ENCODE results near the gene COPRS. TPM values are rescaled to one million over a fixed set of nuclear protein-coding genes. Genes with fewer than 3 reads are reported as not detected.
A peak's percentile ranks its signal among the peaks of the same experiment; 100 is the strongest.

The COPRS gene
- total and polyA plus RNA-seq, 2 experiments from 2014 or later: 51.5 to 62.6 TPM

DNA sequence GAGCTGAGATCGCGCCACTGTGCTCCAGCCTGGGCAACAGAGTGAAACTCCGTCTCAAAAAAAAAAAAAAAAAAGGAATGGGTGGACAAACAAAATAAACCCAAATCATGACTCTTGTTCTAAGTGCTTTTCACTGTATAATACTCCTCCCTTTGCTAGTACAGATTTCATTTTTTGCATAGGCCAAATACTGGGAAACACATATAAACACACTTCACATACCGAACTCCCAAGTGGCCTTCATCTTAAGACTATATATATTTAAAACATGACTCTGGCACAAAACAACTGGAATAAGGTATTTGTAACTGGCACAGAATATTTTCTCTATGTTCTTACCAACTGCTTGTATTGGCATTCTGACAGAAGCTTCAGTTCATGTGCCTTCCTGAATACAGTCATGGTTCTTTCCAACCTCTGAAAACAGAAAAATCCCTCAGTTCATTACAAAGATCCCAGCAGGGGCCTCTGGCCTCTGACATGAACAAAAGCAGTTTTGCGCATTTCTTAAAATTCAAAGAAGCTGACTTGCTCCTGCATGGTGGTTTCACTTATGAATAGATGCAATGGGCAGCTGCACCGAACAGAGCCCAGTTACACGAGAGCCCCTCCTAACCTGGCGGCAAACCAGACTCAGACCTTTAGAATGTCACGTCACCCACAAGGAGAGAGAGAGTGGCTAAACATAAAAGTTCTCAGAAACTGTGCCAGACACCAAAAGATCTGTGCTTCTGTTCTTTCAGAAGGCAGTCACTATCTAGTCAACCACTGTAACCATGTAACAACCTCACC lies 19.1 kb upstream of the COPRS start:
- TF ChIP-seq, protein P1, sequence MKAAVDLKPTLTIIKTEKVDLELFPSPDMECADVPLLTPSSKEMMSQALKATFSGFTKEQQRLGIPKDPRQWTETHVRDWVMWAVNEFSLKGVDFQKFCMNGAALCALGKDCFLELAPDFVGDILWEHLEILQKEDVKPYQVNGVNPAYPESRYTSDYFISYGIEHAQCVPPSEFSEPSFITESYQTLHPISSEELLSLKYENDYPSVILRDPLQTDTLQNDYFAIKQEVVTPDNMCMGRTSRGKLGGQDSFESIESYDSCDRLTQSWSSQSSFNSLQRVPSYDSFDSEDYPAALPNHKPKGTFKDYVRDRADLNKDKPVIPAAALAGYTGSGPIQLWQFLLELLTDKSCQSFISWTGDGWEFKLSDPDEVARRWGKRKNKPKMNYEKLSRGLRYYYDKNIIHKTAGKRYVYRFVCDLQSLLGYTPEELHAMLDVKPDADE (IDR thresholded peaks at IDR 0.05): no peak
- TF ChIP-seq JUNB (IDR thresholded peaks at IDR 0.05; ENCODE audit: unreplicated experiment) (no peak), STAT1 (IDR thresholded peaks at IDR 0.05; ENCODE audit: unreplicated experiment) (no peak), POLR2AphosphoS5 (IDR thresholded peaks at IDR 0.05; ENCODE audit: low read depth) (no peak), EZH2phosphoT487 (IDR thresholded peaks at IDR 0.05; ENCODE audit: unreplicated experiment) (no peak), NANOG (IDR thresholded peaks at IDR 0.05; ENCODE audit: borderline replicate concordance) (no peak), ZNF331 (CRISPR knock-in tag; IDR thresholded peaks at IDR 0.05; ENCODE audit: low read depth) (no peak), EZH2 (IDR thresholded peaks at IDR 0.05; ENCODE audit: low read depth, unreplicated experiment) (no peak)
- TF ChIP-seq, protein P2, sequence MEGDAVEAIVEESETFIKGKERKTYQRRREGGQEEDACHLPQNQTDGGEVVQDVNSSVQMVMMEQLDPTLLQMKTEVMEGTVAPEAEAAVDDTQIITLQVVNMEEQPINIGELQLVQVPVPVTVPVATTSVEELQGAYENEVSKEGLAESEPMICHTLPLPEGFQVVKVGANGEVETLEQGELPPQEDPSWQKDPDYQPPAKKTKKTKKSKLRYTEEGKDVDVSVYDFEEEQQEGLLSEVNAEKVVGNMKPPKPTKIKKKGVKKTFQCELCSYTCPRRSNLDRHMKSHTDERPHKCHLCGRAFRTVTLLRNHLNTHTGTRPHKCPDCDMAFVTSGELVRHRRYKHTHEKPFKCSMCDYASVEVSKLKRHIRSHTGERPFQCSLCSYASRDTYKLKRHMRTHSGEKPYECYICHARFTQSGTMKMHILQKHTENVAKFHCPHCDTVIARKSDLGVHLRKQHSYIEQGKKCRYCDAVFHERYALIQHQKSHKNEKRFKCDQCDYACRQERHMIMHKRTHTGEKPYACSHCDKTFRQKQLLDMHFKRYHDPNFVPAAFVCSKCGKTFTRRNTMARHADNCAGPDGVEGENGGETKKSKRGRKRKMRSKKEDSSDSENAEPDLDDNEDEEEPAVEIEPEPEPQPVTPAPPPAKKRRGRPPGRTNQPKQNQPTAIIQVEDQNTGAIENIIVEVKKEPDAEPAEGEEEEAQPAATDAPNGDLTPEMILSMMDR (conservative IDR thresholded peaks at IDR 0.05; ENCODE audit: low read depth in 2 of 2): no peak
- TF ChIP-seq, protein P3, sequence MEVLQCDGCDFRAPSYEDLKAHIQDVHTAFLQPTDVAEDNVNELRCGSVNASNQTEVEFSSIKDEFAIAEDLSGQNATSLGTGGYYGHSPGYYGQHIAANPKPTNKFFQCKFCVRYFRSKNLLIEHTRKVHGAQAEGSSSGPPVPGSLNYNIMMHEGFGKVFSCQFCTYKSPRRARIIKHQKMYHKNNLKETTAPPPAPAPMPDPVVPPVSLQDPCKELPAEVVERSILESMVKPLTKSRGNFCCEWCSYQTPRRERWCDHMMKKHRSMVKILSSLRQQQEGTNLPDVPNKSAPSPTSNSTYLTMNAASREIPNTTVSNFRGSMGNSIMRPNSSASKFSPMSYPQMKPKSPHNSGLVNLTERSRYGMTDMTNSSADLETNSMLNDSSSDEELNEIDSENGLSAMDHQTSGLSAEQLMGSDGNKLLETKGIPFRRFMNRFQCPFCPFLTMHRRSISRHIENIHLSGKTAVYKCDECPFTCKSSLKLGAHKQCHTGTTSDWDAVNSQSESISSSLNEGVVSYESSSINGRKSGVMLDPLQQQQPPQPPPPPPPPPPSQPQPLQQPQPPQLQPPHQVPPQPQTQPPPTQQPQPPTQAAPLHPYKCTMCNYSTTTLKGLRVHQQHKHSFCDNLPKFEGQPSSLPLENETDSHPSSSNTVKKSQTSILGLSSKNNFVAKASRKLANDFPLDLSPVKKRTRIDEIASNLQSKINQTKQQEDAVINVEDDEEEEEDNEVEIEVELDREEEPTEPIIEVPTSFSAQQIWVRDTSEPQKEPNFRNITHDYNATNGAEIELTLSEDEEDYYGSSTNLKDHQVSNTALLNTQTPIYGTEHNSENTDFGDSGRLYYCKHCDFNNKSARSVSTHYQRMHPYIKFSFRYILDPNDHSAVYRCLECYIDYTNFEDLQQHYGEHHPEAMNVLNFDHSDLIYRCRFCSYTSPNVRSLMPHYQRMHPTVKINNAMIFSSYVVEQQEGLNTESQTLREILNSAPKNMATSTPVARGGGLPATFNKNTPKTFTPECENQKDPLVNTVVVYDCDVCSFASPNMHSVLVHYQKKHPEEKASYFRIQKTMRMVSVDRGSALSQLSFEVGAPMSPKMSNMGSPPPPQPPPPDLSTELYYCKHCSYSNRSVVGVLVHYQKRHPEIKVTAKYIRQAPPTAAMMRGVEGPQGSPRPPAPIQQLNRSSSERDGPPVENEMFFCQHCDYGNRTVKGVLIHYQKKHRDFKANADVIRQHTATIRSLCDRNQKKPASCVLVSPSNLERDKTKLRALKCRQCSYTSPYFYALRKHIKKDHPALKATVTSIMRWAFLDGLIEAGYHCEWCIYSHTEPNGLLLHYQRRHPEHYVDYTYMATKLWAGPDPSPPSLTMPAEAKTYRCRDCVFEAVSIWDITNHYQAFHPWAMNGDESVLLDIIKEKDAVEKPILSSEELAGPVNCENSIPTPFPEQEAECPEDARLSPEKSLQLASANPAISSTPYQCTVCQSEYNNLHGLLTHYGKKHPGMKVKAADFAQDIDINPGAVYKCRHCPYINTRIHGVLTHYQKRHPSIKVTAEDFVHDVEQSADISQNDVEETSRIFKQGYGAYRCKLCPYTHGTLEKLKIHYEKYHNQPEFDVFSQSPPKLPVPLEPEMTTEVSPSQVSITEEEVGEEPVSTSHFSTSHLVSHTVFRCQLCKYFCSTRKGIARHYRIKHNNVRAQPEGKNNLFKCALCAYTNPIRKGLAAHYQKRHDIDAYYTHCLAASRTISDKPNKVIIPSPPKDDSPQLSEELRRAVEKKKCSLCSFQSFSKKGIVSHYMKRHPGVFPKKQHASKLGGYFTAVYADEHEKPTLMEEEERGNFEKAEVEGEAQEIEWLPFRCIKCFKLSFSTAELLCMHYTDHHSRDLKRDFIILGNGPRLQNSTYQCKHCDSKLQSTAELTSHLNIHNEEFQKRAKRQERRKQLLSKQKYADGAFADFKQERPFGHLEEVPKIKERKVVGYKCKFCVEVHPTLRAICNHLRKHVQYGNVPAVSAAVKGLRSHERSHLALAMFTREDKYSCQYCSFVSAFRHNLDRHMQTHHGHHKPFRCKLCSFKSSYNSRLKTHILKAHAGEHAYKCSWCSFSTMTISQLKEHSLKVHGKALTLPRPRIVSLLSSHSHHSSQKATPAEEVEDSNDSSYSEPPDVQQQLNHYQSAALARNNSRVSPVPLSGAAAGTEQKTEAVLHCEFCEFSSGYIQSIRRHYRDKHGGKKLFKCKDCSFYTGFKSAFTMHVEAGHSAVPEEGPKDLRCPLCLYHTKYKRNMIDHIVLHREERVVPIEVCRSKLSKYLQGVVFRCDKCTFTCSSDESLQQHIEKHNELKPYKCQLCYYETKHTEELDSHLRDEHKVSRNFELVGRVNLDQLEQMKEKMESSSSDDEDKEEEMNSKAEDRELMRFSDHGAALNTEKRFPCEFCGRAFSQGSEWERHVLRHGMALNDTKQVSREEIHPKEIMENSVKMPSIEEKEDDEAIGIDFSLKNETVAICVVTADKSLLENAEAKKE (CRISPR knock-in tag; IDR thresholded peaks at IDR 0.05): no peak
- TF ChIP-seq, protein P4, sequence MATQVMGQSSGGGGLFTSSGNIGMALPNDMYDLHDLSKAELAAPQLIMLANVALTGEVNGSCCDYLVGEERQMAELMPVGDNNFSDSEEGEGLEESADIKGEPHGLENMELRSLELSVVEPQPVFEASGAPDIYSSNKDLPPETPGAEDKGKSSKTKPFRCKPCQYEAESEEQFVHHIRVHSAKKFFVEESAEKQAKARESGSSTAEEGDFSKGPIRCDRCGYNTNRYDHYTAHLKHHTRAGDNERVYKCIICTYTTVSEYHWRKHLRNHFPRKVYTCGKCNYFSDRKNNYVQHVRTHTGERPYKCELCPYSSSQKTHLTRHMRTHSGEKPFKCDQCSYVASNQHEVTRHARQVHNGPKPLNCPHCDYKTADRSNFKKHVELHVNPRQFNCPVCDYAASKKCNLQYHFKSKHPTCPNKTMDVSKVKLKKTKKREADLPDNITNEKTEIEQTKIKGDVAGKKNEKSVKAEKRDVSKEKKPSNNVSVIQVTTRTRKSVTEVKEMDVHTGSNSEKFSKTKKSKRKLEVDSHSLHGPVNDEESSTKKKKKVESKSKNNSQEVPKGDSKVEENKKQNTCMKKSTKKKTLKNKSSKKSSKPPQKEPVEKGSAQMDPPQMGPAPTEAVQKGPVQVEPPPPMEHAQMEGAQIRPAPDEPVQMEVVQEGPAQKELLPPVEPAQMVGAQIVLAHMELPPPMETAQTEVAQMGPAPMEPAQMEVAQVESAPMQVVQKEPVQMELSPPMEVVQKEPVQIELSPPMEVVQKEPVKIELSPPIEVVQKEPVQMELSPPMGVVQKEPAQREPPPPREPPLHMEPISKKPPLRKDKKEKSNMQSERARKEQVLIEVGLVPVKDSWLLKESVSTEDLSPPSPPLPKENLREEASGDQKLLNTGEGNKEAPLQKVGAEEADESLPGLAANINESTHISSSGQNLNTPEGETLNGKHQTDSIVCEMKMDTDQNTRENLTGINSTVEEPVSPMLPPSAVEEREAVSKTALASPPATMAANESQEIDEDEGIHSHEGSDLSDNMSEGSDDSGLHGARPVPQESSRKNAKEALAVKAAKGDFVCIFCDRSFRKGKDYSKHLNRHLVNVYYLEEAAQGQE (IDR thresholded peaks at IDR 0.05; ENCODE audit: unreplicated experiment): no peak
- H3K9me3 Mint-ChIP-seq: no peaks in the 10 kb centered on the region; the same call in 2 of the 3 replicates
- no peaks in the 10 kb centered on the region for H3K27me3 Mint-ChIP-seq (ENCODE audit: insufficient read depth, low read depth, poor library complexity)
- H3K4me1 Mint-ChIP-seq: no peaks in the 10 kb centered on the region
- H3K4me3 Mint-ChIP-seq: no peak overlapping the region
- DNase-seq (ENCODE audit: low spot score) (no peak), ATAC-seq (no peak)
- H3K36me3 Mint-ChIP-seq (ENCODE audit: low read depth): peaks cover 74% of the 10 kb centered on the region
- no peaks in the 10 kb centered on the region for H3K9me2 ChIP-seq (ENCODE audit: insufficient read depth)
- peak overlapping the region; percentile 82 for H3K27ac Mint-ChIP-seq
- no peaks in the 10 kb centered on the region for H3K4me1 ChIP-seq (ENCODE audit: insufficient read depth)
- H2AFZ ChIP-seq: no peak overlapping the region
- no peak overlapping the region for H3K27ac ChIP-seq (ENCODE audit: low read depth)
- peaks cover 9% of the 10 kb centered on the region for H4K20me1 ChIP-seq (replicated peaks; ENCODE audit: insufficient read depth)
- H3K36me3 ChIP-seq (ENCODE audit: insufficient read depth): peaks cover 75% of the 10 kb centered on the region
- no peak overlapping the region for H3K4me2 ChIP-seq
- no peaks in the 10 kb centered on the region for H3K79me2 ChIP-seq (replicated peaks; ENCODE audit: insufficient read depth)
- no peaks in the 10 kb centered on the region for H3K27me3 ChIP-seq (ENCODE audit: insufficient read depth)
- no peak overlapping the region for H3K4me3 ChIP-seq
- no peaks in the 10 kb centered on the region for H3F3A ChIP-seq (replicated peaks; ENCODE audit: low read depth)

All from GM23338 (cell line).